Nucleus accumbens (tissue), 56 donors: ENCODE data around the gene SMTNL1.
"Not testable (repeated sequence)": the region's sequence is repeated elsewhere in the genome, so short reads cannot be mapped to it uniquely, and the experiment has no call there.

Experiments
- DNase-seq, 56 donors: peaks; one replicate each; lab custom pipeline; 2025; lab: John Stamatoyannopoulos, UW

The SMTNL1 gene

DNA sequence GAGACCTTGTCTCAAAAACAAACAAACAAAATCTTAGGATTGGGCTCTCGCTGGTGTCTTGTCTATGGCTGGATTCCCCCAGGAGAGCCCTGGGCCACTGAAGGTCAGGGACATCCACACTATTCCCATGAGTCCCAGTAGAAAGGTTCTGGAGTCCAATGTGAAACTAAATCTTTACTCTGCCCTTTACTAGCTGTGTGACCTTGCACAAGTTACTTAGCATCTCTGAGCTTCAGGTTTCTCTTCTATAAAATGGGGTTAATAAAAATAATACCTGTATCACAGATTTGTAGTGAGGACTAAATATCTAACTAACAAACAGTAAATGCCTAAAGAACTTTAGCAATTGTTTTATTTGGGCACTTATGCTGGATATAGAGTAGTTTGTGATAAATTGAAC lies 30.9 kb upstream of the SMTNL1 start:
- no peak for DNase-seq

DNA sequence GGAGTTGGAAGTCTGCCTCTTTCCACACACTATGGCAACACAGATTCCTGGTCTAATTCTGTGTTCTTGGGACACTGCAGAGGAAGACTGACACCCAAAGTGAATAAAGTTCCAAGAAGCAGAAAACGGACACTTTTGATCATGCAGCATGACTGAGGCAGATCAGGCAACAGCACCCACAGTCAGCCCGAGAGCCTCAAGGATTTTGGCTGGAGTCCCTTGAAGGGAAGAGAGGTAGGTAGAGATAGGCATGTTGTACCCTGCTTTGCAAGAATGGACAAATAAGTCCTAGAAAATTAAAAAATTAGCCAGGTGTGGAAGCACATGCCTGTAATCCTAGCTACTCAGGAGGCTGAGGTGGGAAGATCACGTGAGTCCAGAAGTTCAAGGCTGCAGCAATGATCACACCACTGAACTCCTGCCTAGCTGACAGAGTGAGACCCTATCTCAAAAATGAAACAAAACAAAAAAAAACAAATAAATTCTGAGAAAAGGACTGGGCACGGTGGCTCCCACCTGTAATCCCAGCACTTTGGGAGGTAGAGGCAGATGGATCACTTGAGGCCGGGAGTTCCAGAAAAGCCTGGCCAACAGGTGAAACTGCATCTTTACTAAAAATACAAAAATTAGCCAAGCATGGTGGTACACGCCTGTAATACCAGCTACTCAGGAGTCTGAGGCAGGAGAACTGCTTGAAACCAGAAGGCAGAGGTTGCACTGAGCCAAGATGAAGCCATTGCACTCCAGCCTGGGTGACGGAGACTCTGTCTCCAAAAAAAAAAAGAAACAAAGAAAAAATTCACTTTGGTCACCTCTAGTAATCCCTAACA lies 28.8 kb upstream of the SMTNL1 start:
- no peak for DNase-seq

DNA sequence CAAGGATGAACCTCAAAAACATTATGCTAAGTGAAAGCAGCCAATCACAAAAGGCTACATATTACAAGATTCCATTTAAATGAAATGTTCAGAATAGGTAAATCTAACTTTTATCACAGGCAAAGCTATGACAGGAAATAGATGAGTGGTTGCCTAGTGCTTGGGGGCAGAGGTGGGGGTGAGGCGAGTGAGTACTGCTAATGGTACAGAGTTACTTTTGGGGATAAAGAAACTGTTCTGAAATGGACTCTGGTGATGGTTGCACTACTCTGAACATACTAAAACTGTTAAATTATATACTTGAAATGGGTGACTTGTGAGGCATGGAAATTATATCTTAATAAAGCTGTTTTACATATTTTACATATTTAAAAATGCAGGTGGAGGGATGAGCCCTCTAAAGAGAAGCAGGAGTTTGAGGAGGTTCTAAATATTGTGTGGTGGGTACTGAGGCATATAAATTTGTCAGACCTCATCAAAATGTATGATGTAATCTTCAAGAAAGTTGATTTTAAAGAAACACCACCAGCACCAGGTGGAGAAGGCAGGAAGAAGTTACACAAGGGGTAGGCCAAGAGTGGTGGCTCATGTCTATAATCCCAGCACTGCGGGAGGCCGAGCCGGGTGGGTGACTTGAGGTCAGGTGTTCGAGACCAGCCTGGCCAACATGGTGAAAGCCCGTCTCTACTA lies 25.5 kb upstream of the SMTNL1 start:
- no peak for DNase-seq

DNA sequence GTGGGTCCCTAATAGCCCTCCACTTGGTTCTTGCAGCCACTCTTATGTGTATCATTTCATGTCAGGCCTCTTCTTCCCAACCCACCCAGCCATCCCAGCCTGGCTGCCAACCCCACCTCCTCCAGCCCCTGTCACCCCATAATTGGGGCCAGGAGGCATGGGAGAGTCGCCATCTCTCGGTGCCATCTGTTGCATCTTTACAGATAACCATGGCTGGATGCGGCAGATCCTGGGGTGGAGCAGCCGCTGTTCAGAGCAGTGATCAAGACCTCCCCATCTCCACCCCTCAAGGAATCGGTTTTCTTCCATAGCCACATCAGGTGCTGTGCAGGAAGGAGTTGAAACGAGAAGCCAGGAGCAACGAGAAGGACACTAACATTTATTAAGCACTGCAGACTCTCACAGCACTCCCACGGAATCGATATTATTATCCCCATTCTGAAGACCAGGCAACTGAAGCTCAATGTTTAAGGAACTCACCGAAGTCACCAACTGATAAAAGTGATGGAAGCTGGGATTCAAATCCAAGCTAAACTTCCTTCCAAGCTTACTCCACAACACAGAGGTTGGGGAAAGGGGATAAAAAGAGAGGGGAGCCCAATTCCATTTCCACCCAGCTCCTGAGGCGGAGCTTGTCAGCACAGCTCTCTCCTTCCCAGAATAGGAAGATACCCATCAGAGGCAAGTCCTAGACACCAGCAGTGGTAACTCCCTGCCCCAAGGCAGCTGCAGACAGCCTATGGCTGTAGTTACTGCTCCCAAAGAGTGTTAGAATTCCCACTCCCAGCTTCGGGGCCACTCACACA lies 24.5 kb upstream of the SMTNL1 start:
- DNase-seq, result no peak

DNA sequence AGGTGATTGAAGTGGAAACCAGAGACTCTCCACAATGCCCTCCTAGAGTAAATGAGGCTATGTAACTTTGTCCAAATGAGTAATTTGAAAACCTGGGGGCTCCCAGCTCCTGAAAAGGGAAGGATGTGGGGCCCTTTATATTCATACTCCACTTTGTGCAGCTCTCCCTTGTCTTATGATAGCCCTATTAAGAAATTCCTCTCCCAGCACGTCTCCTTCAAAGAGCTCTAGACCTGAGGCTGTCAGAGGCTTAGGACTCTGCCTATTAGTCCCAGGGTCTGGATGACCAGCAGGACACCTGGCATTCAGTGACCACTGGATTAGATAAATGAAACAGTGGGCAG lies 24.0 kb upstream of the SMTNL1 start:
- DNase-seq, result no peak

DNA sequence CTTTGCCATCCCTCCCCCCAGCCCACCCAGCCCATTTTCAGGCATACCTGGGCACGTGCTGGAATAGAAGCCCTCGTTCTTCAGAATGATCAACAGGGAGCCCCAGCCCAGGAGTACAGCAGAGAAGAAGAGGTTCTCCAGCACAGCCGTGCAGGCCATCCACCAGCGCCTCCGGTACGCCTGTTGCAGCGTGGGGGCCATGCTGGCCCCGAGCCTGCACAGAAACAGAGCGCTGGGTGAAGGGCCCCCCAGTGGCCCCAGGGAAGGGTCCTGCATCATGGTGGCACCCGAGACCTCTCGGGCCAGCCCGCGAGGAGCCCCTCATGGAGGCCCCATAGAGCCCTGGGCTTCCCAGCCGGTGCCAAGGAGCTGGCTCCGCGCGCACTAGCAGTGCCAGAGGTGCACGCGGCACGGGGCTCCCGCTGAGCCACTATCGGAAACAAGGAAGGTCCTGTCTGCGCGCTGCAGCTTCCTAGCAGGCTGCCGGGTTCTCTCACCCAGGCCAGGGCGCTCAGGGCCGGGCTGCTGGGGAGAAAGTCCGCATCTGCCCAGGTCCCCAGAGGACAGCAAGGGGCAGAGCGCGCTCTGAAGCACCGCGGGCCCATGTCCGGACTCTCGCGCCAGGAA lies 23.4 kb upstream of the SMTNL1 start:
- peak in 11 of 56 donors; percentile 5 to 50 (median 20) for DNase-seq

DNA sequence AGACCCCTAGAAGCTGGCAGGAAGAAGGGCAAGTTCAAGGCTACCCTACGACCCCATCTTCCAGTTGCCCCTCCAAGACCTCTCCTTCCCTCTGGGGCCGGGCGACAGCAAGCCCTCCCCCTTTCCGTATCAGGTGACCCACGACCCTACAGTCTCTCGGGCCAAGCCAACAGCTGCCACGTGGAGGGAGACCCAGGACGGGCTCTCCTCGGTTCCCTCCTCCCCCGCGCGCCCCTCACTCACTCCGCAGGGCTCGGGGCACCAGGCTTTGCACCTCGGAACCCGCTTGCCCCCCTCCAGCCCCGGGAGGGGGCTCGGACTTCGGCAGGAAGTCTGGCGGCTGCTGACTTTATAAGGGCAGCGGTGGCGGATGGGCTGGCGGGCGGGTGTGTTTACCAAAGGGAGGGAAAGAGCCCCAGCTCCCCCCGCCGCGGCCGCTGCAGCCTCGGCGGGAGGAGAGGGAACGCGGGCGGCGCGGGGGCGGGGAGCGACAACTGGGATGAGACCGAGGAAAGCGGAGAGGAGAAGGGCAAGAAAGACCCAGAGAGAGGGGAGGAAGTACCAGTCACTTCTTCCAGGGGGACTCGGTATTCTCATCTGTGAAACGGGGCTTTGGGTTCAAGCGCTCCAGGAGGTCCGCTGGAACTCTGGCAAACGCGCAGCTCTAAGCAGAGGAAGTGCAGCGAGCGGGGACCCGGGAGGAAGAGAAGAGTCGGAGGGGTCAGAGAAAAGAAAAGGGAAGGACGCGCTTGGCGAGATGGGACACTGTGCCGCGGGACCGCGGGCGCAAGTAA lies 22.7 kb upstream of the SMTNL1 start:
- peak in 9 of 56 donors; percentile 4 to 41 (median 28) for DNase-seq

DNA sequence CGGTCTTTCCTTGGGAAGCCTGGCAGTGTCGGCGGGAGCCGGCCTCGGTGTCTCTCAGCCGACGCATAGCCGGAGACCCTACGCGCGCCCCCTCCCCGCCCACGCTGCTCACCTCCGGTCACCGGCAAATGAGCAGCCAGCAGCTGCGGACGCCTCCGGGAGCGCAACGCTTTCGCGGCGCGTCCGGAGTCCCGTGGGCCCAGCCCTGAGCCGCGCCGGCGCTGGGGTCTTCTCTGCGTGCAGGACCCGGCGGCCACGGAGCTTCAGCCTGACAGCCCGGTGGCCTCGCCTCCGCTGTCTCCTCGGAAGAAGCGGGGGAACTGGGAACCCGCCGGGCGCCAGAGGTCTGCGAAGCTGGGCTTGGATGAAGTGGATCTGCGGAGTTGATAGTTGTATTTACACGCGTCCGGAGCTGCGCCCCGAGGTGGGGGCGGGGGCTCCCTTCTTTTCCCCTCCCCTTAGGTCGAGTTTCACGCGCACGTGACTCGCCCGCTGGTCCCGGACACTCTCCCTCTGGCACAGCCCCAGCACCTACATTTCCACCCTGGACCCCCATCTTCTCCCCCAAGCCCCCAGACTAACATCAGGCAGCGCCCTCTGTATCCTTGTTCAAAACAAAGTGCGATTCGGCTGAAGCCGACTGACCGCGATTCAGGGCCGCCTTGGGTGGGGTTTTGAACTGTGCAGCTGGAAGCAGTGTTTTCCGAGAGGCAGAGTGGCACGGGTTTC lies 21.9 kb upstream of the SMTNL1 start, which contains the start of gene SLC43A1:
Gene SLC43A1 (minus strand): TSS at position 371 of the 729 bp plus-strand sequence. CDS start 1,591 bp downstream, outside the sequence.
- peak in 4 of 56 donors; percentile 5 to 29 (median 9) for DNase-seq

DNA sequence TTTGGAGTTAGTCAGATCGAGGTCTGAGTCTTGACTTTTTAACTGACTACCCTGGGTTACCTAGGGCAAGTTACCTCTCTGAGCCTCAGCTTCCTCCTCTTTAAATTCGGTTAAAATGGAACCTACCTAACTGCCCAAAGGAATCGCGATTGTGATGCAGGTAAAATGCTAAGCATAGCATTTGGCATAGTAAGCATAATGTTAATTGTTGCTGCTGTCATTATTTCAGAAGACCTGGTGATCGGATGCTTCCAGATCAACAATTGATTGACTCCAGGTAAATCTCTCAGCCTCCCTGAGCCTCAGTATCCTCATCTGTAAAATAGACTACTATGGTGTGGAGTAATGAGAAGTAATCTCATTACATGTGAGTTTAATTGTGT lies 21.3 kb upstream of the SMTNL1 start:
- DNase-seq, result no peak

DNA sequence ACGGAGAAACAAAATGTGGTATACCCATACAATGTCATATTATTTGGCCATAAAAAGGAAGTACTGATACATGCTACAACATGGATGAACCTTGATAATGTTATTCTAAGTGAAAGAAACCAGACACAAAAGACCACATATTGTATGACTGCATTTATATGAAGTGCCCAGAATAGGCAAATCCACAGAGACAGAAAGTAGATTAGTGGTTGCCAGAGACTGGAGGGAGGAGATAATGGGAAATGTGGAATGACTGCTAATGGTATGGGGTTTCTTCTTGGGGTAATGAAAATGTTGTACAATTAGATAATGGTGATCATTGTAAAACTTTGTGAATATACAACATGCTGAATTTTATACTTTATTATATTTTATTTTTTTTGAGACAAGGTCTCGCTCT lies 16.3 kb upstream of the SMTNL1 start:
- DNase-seq, result no peak

DNA sequence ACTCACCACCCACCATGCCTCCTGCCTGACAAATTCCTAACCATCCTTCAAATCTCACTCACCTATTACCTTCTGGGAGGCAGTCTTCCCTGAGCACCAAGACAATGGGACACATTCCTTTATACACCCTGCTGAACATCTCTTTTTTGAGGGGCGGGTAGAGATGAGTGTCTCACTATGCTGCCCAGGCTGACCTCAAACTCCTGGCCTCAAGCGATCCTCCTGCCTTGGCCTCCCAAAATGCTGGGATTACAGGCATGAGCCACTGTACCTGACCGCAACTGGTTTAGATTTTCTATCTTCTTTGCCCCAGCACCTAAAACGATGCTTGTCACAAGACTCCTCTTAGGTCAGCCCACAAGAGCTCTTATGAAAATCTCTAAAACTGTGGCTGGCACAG lies 14.0 kb upstream of the SMTNL1 start:
- DNase-seq, result no peak

DNA sequence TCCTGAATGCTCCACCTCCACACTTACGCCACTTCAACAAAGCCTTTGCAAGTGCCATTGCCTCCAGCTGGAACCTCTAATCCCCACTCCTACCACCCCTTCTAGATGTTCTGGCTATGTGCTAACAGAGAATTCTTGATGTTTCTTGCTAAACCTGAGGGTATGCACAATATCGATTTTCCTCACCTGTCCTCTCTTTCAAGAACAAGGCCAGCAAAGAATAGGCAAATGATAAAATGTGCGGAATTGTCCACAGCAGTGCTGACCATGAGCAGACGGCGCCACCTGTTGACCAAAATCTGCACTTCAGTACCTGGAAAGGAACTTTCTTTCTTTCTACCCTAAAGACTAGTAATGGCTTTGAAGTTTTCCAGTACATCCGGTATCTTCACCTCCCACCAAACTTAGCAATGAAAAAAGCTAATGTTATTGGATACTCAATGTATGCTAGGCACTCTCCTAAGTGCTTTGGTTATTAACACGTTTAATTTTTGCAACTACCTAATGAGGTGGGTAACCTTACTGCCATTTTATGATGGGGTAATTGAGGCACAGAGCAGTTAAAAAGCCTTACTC lies 10.3 kb upstream of the SMTNL1 start:
- DNase-seq, result peak in 43 of 56 donors; percentile 3 to 79 (median 31)

DNA sequence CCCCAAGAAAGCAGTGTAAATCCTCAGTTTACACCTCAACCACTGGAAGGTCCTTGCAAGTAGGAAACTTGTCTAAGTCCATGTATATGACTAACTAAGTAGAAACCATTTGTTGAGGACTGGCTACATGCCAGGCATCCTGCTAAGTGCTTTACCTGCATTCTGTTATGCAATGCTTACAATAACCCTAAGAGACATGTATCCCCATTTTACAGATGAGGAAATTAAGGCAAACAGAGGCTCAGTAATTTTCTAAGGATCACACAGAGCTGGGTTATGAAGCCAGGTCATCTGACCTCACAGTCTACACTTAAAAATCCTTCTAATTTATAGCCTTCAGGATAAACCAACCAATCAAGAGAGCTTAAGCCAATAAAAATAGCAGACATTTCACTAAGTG lies 8.4 kb upstream of the SMTNL1 start:
- DNase-seq, result no peak

DNA sequence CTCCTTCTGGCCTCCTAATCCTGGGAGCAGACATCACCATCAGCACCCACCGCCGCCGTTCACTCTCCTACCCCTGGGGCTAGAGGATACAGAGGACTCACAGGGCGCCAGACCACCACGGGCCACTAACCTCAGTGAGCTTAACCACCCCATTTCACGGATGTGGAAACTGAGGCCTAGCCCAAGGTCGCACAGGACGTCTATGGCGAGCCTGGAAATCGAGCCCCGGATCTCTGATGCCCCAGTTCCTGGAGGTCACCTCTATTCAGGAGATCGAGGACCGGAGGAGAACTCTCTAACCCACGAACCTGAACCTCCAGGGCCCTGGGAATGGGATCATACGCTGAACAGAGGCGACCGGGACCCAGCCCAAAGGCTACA lies 7.2 kb upstream of the SMTNL1 start:
- peak in 2 of 56 donors; percentile 43 to 44 for DNase-seq

DNA sequence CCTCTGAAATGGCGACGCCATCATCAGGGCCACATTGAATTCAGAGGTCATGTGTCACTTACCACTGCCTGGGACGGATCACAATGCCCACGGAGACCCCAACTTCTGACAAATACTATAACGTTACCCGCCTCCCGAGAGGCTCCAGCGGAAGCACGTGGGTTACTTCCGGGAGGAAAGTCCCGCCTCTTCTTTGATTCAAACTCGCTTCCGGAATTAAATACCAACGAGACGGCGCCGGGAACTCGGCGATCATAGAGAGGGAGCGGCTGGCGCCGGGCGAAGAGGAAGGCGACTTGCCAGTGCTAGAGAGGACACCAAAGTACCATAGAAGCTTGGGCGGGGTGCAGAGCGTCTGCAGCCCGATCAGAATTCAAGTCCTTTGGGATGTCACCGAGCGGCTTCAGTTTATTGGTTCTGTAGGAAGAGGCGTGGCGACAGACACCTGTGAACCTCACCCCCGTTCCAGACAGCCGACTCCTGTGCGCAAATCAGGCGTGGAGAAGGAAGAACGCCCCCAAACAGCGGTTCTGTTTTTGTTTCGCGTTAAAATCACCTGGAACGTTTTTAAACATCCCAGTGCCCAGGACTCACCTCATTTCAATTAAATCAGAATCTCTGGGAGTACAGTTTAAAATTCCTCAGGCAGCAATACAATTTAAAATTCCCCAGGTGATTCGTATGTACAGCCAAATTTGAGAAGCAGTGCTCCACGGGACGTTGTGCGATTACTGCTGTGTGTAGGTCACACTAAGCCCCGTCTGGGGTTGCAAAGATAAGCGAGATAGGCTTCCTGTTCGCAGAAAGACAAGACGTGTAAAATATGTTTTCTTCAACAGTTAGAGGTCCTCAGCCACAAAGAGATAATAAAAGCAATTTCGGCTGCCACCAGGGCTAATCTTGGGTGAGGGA lies 6.5 kb upstream of the SMTNL1 start, which contains the start of gene TIMM10:
Gene TIMM10 (minus strand): TSS at position 159 of the 912 bp plus-strand sequence. CDS start 565 bp downstream, outside the sequence.
- DNase-seq, result peak; percentile 44 to 99 (median 94)

DNA sequence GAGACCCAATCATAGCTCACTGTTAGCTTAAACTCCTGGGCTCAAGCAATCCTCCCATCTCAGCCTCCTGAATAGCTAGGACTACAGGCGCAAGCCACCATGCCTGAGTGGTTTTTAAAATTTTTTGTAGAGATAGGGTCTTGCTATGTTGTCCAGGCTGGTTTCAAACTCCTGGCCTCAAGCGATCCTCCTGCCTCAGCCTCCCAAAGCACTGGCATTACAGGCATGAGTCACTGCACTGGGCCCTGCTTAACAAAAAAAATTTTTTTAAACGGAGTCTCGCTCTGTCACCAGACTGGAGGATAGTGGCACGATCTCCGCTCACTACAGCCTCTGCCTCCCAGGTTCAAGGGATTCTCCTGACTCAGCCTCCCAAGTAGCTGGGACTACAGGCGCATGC lies 2.9 kb upstream of the SMTNL1 start:
- not testable (repeated sequence) for DNase-seq

DNA sequence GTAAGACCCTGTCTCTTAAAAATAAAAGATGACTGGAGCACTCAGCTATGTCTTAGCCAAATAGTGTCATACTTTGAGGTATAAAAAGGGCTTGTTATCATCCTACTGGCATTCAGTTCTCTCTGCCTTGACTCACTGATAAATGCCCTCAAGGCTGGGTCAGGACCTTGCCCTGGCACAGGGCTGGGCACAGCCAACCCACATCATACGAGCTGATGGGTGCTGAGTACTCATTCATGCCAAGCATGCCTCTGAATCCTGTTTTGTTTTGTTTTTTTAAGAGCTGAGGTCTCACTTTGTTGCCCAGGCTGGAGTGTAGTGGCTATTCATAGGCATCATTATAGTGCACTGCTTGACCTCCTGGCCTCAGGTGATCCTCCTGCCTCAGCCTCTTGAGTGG lies 1.9 kb downstream of the SMTNL1 start:
- no peak for DNase-seq

DNA sequence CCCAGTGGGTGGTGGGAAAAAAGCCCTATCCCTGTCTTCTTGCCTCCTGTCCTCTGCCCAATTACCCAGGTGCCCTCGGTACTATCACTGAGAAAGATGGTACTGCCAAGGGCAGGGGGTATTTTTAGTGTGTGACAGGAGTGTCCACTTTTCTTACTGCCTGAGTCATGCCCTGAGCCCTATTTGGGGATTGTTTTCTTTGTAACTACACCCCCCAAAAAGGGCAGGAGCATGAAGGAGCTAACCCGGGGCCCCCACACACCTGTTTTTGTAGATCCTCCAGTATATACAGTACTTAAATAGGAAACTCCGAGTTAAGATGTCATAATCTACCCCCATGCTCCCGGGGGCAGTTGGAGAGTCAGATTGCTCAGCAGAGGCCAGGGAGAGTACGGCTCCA lies 3.8 kb downstream of the SMTNL1 start:
- DNase-seq, result no peak
